Brain pericyte (primary cell): Measurements from ENCODE around the gene PTCD1.

Experiments used
- DNase-seq: peaks from one replicate; pipeline ENCODE4 v3.0.0-alpha.2; 2012; ENCODE audit warnings: low read depth, low spot score

The PTCD1 gene

GRCh38 chr7:99371376-99371920 lies 67.2 kb downstream of the PTCD1 start:
- DNase-seq, result no peak

- no peak for DNase-seq
Measured at GRCh38 chr7:99369767-99370391, 68.7 kb downstream of the PTCD1 start.

- no peak for DNase-seq
Measured at GRCh38 chr7:99368750-99369389, 69.7 kb downstream of the PTCD1 start.
